ENCODE results near the gene MRPS11. TPM values are rescaled to one million over a fixed set of nuclear protein-coding genes. Genes with fewer than 3 reads are reported as not detected.
"Not testable (repeated sequence)": the region's sequence is repeated elsewhere in the genome, so short reads cannot be mapped to it uniquely, and the experiment has no call there.

MRPS11 gene
- total RNA-seq, 4 donors from 2014 or later, result 24.3 to 48.5 (median 43.5) TPM

DNA sequence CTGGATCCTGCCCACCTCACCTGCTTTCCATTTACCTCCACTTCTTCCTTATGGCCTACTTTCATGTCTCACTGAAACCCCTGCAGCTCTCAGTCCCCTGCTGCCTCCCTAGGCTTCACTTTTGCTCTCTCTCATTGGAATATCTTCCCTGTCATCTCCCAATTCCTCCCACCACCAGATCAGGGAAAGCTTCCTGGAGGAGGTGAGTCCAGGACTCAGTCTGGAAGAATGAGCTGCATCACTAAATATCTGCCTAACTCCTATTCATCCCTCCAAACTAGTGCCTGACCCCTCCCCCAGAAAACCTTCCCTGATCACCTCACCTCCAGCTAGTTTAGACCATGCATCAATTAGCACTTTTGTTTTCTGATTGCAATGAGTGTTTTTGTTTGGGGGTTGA is 37.5 kb upstream of the MRPS11 start:
- DNase-seq (ENCODE audit: low spot score), result no peak
- TF ChIP-seq, protein P1, sequence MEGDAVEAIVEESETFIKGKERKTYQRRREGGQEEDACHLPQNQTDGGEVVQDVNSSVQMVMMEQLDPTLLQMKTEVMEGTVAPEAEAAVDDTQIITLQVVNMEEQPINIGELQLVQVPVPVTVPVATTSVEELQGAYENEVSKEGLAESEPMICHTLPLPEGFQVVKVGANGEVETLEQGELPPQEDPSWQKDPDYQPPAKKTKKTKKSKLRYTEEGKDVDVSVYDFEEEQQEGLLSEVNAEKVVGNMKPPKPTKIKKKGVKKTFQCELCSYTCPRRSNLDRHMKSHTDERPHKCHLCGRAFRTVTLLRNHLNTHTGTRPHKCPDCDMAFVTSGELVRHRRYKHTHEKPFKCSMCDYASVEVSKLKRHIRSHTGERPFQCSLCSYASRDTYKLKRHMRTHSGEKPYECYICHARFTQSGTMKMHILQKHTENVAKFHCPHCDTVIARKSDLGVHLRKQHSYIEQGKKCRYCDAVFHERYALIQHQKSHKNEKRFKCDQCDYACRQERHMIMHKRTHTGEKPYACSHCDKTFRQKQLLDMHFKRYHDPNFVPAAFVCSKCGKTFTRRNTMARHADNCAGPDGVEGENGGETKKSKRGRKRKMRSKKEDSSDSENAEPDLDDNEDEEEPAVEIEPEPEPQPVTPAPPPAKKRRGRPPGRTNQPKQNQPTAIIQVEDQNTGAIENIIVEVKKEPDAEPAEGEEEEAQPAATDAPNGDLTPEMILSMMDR (IDR thresholded peaks at IDR 0.05), result no peak
- no peak for ATAC-seq (ENCODE audit: low FRiP score)

DNA sequence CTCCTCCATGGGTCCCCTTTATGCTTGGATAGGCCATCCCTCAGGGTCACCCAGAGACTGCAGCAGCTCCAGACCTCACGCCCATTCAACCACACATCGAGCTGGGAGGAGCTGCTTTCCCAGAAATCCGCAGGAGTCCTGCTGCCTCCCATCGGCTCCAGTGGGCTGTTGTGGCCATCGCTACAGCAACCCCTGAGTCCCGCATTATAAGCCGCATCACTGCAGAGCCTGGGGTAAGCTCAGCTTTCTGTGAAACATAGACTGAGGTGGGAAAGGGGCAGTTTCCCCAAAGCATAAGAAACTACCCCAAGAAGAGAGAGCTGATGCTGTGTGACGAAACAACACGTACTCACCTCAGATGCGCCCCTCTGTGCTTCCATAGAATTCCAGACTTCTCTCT is 36.1 kb upstream of the MRPS11 start:
- DNase-seq (ENCODE audit: low spot score) (no peak), ATAC-seq (ENCODE audit: low FRiP score) (no peak)
- TF ChIP-seq, protein P1 (IDR thresholded peaks at IDR 0.05), result no peak

DNA sequence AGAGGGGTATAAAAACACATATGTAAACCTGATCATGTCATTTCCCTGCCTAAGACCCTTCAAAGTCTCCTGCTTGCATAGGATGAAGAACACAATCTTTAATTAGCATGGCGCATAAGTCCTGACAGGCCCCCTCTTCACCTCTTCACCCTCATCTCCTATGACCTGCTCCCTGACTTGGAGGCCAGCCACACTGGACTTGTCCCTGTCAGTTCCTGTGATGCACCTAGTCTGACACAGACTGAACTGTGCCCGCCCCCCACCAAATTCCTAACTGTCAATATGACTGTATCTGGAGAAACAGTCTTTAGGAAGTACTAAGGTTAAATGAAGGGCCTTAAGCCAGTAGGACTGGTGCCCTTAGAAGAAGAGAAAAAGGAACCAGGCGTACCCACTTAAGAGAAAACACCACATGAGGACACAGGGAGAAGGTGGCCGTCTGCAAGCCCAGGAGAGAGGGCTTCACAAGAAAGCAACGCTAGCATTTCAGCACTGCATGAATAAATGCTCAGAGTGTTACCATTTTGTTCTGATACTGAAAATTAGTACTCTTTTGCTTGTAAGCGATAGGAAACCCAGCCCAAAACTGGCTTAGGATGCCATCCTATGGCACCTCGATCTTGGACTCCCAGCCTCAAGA is 34.3 kb upstream of the MRPS11 start:
- TF ChIP-seq, protein P1 (IDR thresholded peaks at IDR 0.05), result no peak
- DNase-seq (ENCODE audit: low spot score) (no peak), ATAC-seq (ENCODE audit: low FRiP score) (no peak)

DNA sequence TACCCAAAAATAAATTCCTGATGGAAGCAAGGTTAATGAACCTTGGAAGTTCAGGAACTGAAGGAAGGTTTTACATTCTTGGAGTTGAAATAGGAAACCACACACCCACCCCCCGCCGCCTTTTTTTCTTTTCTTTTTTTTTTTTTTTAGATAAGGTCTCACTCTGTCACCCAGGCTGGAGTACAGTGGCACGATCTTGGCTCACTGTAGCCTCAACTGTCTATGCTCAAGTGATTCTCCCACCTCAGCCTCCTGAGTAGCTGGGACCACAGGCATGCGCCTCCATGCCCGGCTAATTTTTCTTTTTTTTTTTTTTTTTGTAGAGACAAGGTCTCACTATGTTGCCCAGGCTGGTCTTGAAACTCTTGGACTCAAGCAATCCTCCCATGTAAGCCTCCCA is 33.4 kb upstream of the MRPS11 start:
- DNase-seq (ENCODE audit: low spot score); ATAC-seq (ENCODE audit: low FRiP score): not testable (repeated sequence)

DNA sequence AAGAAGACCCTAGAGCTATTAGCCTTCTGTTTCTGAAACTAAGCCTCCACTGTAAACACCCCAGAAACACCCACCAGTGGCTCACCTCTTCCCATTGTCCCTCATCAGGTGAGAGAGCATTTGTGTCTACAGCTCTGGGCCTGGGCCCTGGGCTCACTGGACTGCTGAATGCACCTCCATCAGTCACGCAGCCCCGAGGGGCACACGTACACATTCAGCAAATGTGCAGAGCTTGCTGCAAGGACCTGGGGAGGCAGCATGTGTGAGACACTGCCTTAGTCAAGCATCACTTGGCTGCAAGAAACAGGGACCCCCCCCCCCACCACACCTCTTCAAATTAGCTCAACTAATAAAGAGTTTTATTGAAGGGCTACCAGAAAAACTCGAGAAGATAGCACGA is 29.3 kb upstream of the MRPS11 start:
- DNase-seq (ENCODE audit: low spot score) (no peak), ATAC-seq (ENCODE audit: low FRiP score) (no peak)

DNA sequence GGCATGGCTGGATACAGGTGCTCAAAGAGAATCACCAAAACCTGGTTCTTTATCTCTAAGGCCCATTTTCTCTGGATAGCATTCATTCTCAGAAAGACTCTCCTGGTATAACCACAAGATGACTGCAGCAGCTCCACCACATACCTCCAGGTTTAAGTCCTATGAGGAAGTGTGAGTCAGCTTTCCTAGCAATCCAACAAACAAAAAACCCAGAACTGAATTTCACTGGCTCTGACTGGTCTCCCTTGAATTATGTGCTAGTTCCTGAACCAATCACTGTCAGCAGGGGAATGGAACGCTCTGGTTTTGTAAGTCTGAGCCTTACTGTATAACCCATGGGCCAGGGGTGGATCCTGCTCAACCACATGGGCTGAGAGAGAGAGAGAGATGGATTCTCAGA is 27.5 kb upstream of the MRPS11 start:
- no peak for DNase-seq (ENCODE audit: low spot score)
- TF ChIP-seq, protein P1 (IDR thresholded peaks at IDR 0.05), result no peak
- ATAC-seq (ENCODE audit: low FRiP score), result no peak

More for the DNA sequence above, 29.3 kb upstream of the MRPS11 start:
- TF ChIP-seq, protein P1 (IDR thresholded peaks at IDR 0.05), result no peak

DNA sequence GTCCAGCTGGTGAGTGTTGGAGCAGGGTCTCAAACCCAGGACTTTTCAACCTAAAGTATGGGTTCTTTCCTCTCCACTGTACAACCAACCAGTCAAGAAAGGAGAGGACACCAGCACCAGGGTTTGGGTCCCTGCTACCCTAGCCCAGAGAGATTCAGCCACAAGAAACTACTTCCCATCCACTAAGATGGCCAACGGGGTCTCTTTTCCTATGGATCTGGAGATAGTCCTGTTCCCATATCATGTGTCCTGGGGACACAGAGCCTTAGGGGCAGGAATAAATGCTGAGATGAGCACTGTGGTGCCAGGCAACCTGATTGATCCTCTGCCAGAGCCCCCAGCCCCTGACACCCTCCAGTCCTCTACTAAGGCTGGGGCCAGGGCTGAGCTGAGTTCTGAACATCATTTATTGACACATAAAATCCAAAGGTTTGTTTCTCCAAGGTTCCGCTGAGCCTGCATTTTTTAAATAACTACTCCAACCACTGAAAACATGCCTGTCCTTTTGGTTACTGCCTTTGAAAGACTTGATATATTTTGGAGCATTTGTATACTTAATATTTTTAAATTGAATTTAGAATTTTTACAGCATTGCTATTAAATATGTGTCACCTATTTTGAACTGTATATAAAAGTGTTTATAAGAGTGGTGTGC is 26.3 kb upstream of the MRPS11 start:
- DNase-seq (ENCODE audit: low spot score) (no peak), ATAC-seq (ENCODE audit: low FRiP score) (no peak)
- TF ChIP-seq, protein P1 (IDR thresholded peaks at IDR 0.05), result no peak

All from omental fat pad (tissue), 4 donors.